ENCODE results near the gene SAT2. TPM values are rescaled to one million over a fixed set of nuclear protein-coding genes. Genes with fewer than 3 reads are reported as not detected.
"Not testable (repeated sequence)": the region's sequence is repeated elsewhere in the genome, so short reads cannot be mapped to it uniquely, and the experiment has no call there.

Gene SAT2
- total RNA-seq, 1 donor from 2014 or later = 135 TPM

GRCh38 chr17:7629939-7630571, 2.4 kb upstream of the SAT2 start, which contains the start of gene SHBG:
SHBG (plus strand) TSS chr17:7630135; CDS start chr17:7630173, 38 bp downstream.
- TF ChIP-seq CTCF (IDR thresholded peaks at IDR 0.05) = no peak
- H3K36me3 Mint-ChIP-seq (ENCODE audit: unreplicated experiment) = peaks cover 8% of the 10 kb centered on the region
- H3K27ac Mint-ChIP-seq (ENCODE audit: unreplicated experiment) = no peak within 1 kb of the TSS
- DNase-seq (ENCODE audit: extremely low spot score, unreplicated experiment) = no peak
- H3K4me3 Mint-ChIP-seq (ENCODE audit: unreplicated experiment) = no peak within 1 kb of the TSS
- H3K9me3 Mint-ChIP-seq (ENCODE audit: unreplicated experiment) = no peaks in the 10 kb centered on the region
- H3K27me3 Mint-ChIP-seq (ENCODE audit: unreplicated experiment) = no peaks in the 10 kb centered on the region
- H3K4me1 Mint-ChIP-seq (ENCODE audit: unreplicated experiment) = peaks cover 13% of the 10 kb centered on the region

- Mint-ChIP-seq H3K4me1 (ENCODE audit: unreplicated experiment) (peaks cover 13% of the 10 kb centered on the region), H3K36me3 (ENCODE audit: unreplicated experiment) (peaks cover 10% of the 10 kb centered on the region), H3K27me3 (ENCODE audit: unreplicated experiment) (no peaks in the 10 kb centered on the region), H3K9me3 (ENCODE audit: unreplicated experiment) (no peaks in the 10 kb centered on the region), H3K27ac (ENCODE audit: unreplicated experiment) (peak overlapping the region; percentile 92), H3K4me3 (ENCODE audit: unreplicated experiment) (peak overlapping the region; percentile 87)
- no peak for TF ChIP-seq CTCF (IDR thresholded peaks at IDR 0.05)
- DNase-seq (ENCODE audit: extremely low spot score, unreplicated experiment) = no peak
These were observed 718 bp downstream of the SAT2 start for GRCh38 chr17:7626956-7627249.

- Mint-ChIP-seq H3K27ac (ENCODE audit: unreplicated experiment) (no peak overlapping the region), H3K36me3 (ENCODE audit: unreplicated experiment) (peaks cover 10% of the 10 kb centered on the region), H3K27me3 (ENCODE audit: unreplicated experiment) (no peaks in the 10 kb centered on the region), H3K9me3 (ENCODE audit: unreplicated experiment) (no peaks in the 10 kb centered on the region), H3K4me1 (ENCODE audit: unreplicated experiment) (peaks cover 13% of the 10 kb centered on the region), H3K4me3 (ENCODE audit: unreplicated experiment) (peak overlapping the region; percentile 87)
- no peak for TF ChIP-seq CTCF (IDR thresholded peaks at IDR 0.05)
- DNase-seq (ENCODE audit: extremely low spot score, unreplicated experiment) = no peak
These were observed 1.3 kb downstream of the SAT2 start for GRCh38 chr17:7626307-7626706.

- H3K27me3 Mint-ChIP-seq (ENCODE audit: unreplicated experiment); H3K9me3 Mint-ChIP-seq (ENCODE audit: unreplicated experiment); H3K27ac Mint-ChIP-seq (ENCODE audit: unreplicated experiment); DNase-seq (ENCODE audit: extremely low spot score, unreplicated experiment); H3K36me3 Mint-ChIP-seq (ENCODE audit: unreplicated experiment): not testable (repeated sequence)
- H3K4me3 Mint-ChIP-seq (ENCODE audit: unreplicated experiment) = peak overlapping the region; percentile 35
- peaks cover 13% of the 10 kb centered on the region for H3K4me1 Mint-ChIP-seq (ENCODE audit: unreplicated experiment)
These were observed 1.9 kb downstream of the SAT2 start for GRCh38 chr17:7625749-7626148.

GRCh38 chr17:7623661-7624060, 4.0 kb downstream of the SAT2 start:
- Mint-ChIP-seq H3K9me3 (ENCODE audit: unreplicated experiment) (no peaks in the 10 kb centered on the region), H3K27me3 (ENCODE audit: unreplicated experiment) (no peaks in the 10 kb centered on the region), H3K27ac (ENCODE audit: unreplicated experiment) (no peak overlapping the region), H3K4me1 (ENCODE audit: unreplicated experiment) (peaks cover 13% of the 10 kb centered on the region), H3K36me3 (ENCODE audit: unreplicated experiment) (peaks cover 10% of the 10 kb centered on the region), H3K4me3 (ENCODE audit: unreplicated experiment) (no peak overlapping the region)
- DNase-seq (ENCODE audit: extremely low spot score, unreplicated experiment) = no peak
- no peak for TF ChIP-seq CTCF (IDR thresholded peaks at IDR 0.05)

- no peak for TF ChIP-seq CTCF (IDR thresholded peaks at IDR 0.05)
These were observed 6.8 kb downstream of the SAT2 start for GRCh38 chr17:7620835-7621234.

More at GRCh38 chr17:7620835-7621234, 6.8 kb downstream of the SAT2 start:
- DNase-seq (ENCODE audit: extremely low spot score, unreplicated experiment) = no peak
- Mint-ChIP-seq H3K9me3 (ENCODE audit: unreplicated experiment) (no peaks in the 10 kb centered on the region), H3K4me3 (ENCODE audit: unreplicated experiment) (no peak overlapping the region), H3K27me3 (ENCODE audit: unreplicated experiment) (no peaks in the 10 kb centered on the region), H3K36me3 (ENCODE audit: unreplicated experiment) (peaks cover 2% of the 10 kb centered on the region), H3K4me1 (ENCODE audit: unreplicated experiment) (no peaks in the 10 kb centered on the region), H3K27ac (ENCODE audit: unreplicated experiment) (no peak overlapping the region)
